Panc1 (cell line): ENCODE data around the gene CABCOCO1. TPM values are rescaled to one million over a fixed set of nuclear protein-coding genes. Genes with fewer than 3 reads are reported as not detected.

ENCODE experiments used
- ATAC-seq: fragments of 200-7000 bp; cut with Tn5 transposase; 2 replicates; pipeline ENCODE4 v1.9.1; 2020; ENCODE audit warnings: mild to moderate bottlenecking, moderate library complexity
- BruUV-seq: library from RNA; stranded (reverse); fragments of 400-500 nt; replicated peaks from 2 replicates; lab custom pipeline; 2021; lab: Mats Ljungman, UMichigan
- CTCF ChIA-PET: fragments of 300-600 bp; sonication (Branson Sonifier 250); formaldehyde crosslinking; loops from one replicate; lab custom pipeline; 2022; ENCODE audit warnings: antibody characterized with exemption; lab: Charles Lee
- POLR2A ChIA-PET: fragments of 300-600 bp; sonication (Branson Sonifier 250); formaldehyde crosslinking; loops from one replicate; lab custom pipeline; 2022; ENCODE audit warnings: antibody characterized with exemption; lab: Charles Lee
- DNase-seq: peaks from one replicate; pipeline ENCODE4 v3.0.0-alpha.2; 2010; ENCODE audit warnings: low read depth, low spot score
- H3K27ac ChIP-seq: 2 replicates; pipeline ENCODE4 v1.5.1; 2011; ENCODE audit warnings: mild to moderate bottlenecking, low read length, inconsistent platforms
- H3K27me3 ChIP-seq: fragments of 200-500 bp; sonication (Bioruptor generic); 2 replicates; pipeline ENCODE4 v1.6.0; 2014; ENCODE audit warnings: low read length, inconsistent platforms; ENCODE audit not compliant: control insufficient read depth, insufficient read depth
- H3K36me3 ChIP-seq: fragments of 200-500 bp; sonication (Bioruptor generic); 2 replicates; pipeline ENCODE4 v1.5.1; 2014; ENCODE audit warnings: inconsistent platforms, mild to moderate bottlenecking, low read length, moderate library complexity; ENCODE audit not compliant: control insufficient read depth, insufficient read depth
- H3K4me1 ChIP-seq: 2 replicates; pipeline ENCODE4 v1.5.1; 2011; ENCODE audit warnings: inconsistent platforms, mild to moderate bottlenecking, low read length, moderate library complexity; ENCODE audit not compliant: control insufficient read depth, insufficient read depth
- H3K4me3 ChIP-seq, 2 experiments: 2 replicates each; pipeline ENCODE4 v1.5.1; 2011 to 2012; ENCODE audit warnings: low read depth in 2 of 2, low read length in 2 of 2, mild to moderate bottlenecking in 2 of 2, inconsistent platforms in 1 of 2, moderate library complexity in 1 of 2
- H3K9me3 ChIP-seq: fragments of 200-500 bp; sonication (Bioruptor generic); 2 replicates; pipeline ENCODE4 v1.5.1; 2014; ENCODE audit warnings: low read depth, mild to moderate bottlenecking, inconsistent platforms, low read length, moderate library complexity; ENCODE audit not compliant: control insufficient read depth, insufficient read depth
- POLR2AphosphoS5 ChIP-seq: IDR thresholded peaks from 2 replicates; pipeline ENCODE4 v1.6.1; 2012; ENCODE audit warnings: mild to moderate bottlenecking, low read depth, low read length, moderate library complexity
- SIN3A ChIP-seq: IDR thresholded peaks from 2 replicates; pipeline ENCODE4 v1.6.1; 2012; ENCODE audit warnings: low read depth, mild to moderate bottlenecking, low read length, moderate library complexity, borderline replicate concordance; ENCODE audit not compliant: insufficient read depth
- TCF7L2 ChIP-seq: IDR thresholded peaks from 2 replicates; pipeline ENCODE4 v1.6.1; 2011; ENCODE audit warnings: mild to moderate bottlenecking, low read depth, low read length, inconsistent platforms
- in situ Hi-C: cut with HindIII; loops from 2 replicates; pipeline ENCODE4 v1.10.0; 2016; ENCODE audit warnings: low sequenced_read_pairs, low pct_unique_long_range_greater_than_20kb
- intact Hi-C: fragments of 100-400 bp; cut with micrococcal nuclease; formaldehyde crosslinking; loops from one replicate; pipeline ENCODE4 v1.10.0; 2022; ENCODE audit not compliant: unreplicated experiment
- total RNA-seq: library from RNA; stranded (reverse); gene quantifications from one replicate; pipeline ENCODE4 v1.2.1, GENCODE V29; 2021; ENCODE audit not compliant: unreplicated experiment
- TF ChIP-seq, protein P1 (sequence below), 2 experiments: IDR thresholded peaks; 2 replicates each; pipeline ENCODE4 v1.6.1; 2011 to 2012; ENCODE audit warnings: low read depth in 2 of 2, control low read depth in 1 of 2, low read length in 1 of 2, mild to moderate bottlenecking in 1 of 2, moderate library complexity in 1 of 2; ENCODE audit not compliant: insufficient read depth in 1 of 2
- TF ChIP-seq, protein P2 (sequence below): fragments of 450-650 bp; IDR thresholded peaks from 2 replicates; pipeline ENCODE4 v1.5.1; 2017; ENCODE audit warnings: mild to moderate bottlenecking

The CABCOCO1 gene
- total RNA-seq, 1 experiment from 2014 or later = 4.0 TPM

DNA sequence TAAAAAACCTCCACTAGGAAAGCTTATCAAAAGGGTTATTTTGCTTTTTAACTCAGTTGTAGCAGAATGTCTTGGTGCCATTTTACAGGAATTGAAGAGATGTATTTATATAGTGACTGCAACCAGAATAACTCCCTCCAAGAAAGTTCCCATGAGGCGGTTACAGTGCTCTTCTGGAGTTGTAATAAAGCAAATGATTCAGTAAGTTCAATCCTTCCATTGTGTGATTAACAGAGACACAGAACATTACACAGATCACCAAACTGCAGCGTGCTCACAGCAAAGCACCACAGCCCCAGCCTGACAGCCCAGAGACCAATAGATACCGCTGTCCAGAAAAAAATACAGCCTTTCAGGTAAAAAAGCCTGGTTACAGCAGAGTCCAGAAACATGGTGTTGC lies 21.9 kb upstream of the CABCOCO1 start:
- no peak for ATAC-seq
- no peak overlapping the region for H3K4me3 ChIP-seq
- TF ChIP-seq SIN3A (no peak), POLR2AphosphoS5 (no peak), TCF7L2 (no peak)
- TF ChIP-seq, protein P1, sequence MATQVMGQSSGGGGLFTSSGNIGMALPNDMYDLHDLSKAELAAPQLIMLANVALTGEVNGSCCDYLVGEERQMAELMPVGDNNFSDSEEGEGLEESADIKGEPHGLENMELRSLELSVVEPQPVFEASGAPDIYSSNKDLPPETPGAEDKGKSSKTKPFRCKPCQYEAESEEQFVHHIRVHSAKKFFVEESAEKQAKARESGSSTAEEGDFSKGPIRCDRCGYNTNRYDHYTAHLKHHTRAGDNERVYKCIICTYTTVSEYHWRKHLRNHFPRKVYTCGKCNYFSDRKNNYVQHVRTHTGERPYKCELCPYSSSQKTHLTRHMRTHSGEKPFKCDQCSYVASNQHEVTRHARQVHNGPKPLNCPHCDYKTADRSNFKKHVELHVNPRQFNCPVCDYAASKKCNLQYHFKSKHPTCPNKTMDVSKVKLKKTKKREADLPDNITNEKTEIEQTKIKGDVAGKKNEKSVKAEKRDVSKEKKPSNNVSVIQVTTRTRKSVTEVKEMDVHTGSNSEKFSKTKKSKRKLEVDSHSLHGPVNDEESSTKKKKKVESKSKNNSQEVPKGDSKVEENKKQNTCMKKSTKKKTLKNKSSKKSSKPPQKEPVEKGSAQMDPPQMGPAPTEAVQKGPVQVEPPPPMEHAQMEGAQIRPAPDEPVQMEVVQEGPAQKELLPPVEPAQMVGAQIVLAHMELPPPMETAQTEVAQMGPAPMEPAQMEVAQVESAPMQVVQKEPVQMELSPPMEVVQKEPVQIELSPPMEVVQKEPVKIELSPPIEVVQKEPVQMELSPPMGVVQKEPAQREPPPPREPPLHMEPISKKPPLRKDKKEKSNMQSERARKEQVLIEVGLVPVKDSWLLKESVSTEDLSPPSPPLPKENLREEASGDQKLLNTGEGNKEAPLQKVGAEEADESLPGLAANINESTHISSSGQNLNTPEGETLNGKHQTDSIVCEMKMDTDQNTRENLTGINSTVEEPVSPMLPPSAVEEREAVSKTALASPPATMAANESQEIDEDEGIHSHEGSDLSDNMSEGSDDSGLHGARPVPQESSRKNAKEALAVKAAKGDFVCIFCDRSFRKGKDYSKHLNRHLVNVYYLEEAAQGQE (IDR thresholded peaks at IDR 0.05; ENCODE audit: insufficient read depth in 1 of 2, low read depth in 2 of 2, low read length in 1 of 2) = no peak
- TF ChIP-seq, protein P2, sequence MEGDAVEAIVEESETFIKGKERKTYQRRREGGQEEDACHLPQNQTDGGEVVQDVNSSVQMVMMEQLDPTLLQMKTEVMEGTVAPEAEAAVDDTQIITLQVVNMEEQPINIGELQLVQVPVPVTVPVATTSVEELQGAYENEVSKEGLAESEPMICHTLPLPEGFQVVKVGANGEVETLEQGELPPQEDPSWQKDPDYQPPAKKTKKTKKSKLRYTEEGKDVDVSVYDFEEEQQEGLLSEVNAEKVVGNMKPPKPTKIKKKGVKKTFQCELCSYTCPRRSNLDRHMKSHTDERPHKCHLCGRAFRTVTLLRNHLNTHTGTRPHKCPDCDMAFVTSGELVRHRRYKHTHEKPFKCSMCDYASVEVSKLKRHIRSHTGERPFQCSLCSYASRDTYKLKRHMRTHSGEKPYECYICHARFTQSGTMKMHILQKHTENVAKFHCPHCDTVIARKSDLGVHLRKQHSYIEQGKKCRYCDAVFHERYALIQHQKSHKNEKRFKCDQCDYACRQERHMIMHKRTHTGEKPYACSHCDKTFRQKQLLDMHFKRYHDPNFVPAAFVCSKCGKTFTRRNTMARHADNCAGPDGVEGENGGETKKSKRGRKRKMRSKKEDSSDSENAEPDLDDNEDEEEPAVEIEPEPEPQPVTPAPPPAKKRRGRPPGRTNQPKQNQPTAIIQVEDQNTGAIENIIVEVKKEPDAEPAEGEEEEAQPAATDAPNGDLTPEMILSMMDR = no peak
- no peaks in the 10 kb centered on the region for H3K36me3 ChIP-seq
- no peaks in the 10 kb centered on the region for H3K9me3 ChIP-seq
- peaks cover 6% of the 10 kb centered on the region; the same call in 1 of the 2 replicates for H3K4me1 ChIP-seq
- intact Hi-C loops = no loop called here
- no peaks in the 10 kb centered on the region for H3K27me3 ChIP-seq
- in situ Hi-C loops = no loop called here
- CTCF ChIA-PET = no interaction called here
- no TSS peak for BruUV-seq
- POLR2A ChIA-PET = no interaction called here
- peak overlapping the region; percentile 40; the same call in 1 of the 2 replicates for H3K27ac ChIP-seq
- no peak for DNase-seq

DNA sequence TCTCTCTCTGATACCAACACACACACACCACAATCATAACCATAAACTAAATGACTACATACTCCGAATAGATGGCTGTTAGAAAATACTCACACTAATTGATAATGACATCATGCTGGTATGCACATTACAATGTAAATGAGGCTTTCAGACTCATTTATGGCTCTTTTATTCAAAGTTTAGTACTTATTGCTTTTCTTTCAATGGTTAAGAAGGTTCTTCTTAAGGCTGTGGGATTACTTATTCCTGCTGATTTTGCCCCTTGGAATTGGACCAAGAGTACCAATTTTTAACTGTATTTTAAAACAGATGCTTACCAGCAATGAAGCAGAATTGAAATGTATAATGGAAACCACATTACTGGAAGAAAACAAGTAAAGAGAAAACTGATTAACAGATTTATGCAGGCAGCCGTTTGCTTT lies 20.6 kb upstream of the CABCOCO1 start:
- Histone ChIP-seq H3K36me3 (no peaks in the 10 kb centered on the region), H3K27ac (peak overlapping the region; percentile 69), H3K4me1 (peaks cover 6% of the 10 kb centered on the region; the same call in 1 of the 2 replicates), H3K27me3 (no peaks in the 10 kb centered on the region), H3K4me3 (no peak overlapping the region), H3K9me3 (no peaks in the 10 kb centered on the region)
- DNase-seq = no peak
- CTCF ChIA-PET = no interaction called here
- no TSS peak for BruUV-seq
- POLR2A ChIA-PET = no interaction called here
- intact Hi-C loops (no loop called here), in situ Hi-C loops (no loop called here)
- ATAC-seq = no peak
- TF ChIP-seq, protein P1 (IDR thresholded peaks at IDR 0.05; ENCODE audit: insufficient read depth in 1 of 2, low read depth in 2 of 2, low read length in 1 of 2) = no peak
- TF ChIP-seq POLR2AphosphoS5 (no peak), TCF7L2 (no peak), SIN3A (no peak)
- TF ChIP-seq, protein P2 = no peak
